ENCODE results near the gene AGMAT.
A peak's percentile ranks its signal among the peaks of the same experiment; 100 is the strongest.

AGMAT gene

DNA sequence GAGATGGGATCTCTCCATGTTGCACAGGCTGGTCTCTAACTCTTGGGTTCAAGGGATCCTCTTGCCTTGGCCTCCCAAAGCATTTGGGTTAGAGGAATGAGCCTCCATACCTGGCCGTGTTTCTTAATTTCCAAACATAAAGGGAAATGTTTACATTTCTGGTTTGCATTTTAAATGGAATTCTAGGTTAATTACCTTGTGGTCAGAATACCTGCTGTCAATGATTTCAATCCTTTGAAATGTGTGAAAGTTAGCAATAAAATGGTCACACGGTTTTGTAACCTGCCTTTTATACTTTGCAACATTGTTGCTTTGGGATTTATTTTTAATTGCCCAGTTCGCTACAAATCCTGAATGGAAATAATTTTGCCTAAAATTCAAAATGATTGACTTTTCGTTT lies 26.3 kb downstream of the AGMAT start:
- no peak for DNase-seq

DNA sequence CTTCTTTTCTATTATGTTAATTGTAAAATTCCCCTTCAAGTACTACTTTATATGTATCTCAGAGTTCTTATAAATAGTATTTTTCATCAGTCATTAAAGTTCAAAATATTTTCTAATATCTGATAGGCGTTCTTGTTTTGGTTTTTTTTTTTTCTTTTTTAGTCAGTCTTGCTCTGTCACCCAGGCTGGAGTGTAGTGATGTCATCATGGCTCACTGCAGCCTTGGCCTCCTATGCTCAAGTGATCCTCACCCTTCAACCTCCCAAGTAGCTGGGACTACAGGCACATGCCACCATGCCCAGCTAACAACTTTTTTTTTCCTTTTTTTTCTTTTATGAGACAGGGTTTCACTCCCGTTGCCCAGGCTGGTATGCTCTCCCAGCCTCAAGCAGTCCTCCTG lies 27.3 kb downstream of the AGMAT start:
- no peak for DNase-seq

DNA sequence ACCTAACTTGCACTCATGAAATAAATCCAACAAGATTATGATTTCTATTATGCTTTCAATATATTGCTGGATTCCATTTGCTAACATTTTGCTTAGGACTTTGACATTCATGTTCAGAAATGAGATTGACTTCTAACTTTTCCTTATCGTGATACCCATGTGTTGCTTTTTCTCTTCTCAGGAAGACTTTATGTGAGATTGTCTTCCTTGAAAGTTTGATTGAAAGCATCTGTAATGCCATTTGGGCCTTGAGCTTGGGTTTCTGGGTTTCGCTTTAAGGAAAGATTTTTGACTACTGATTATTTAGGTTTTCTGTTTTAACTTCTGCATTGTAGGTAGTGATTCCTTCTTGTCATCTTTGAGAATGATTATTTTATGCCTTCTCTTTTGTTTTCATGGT lies 27.8 kb downstream of the AGMAT start:
- no peak for DNase-seq

DNA sequence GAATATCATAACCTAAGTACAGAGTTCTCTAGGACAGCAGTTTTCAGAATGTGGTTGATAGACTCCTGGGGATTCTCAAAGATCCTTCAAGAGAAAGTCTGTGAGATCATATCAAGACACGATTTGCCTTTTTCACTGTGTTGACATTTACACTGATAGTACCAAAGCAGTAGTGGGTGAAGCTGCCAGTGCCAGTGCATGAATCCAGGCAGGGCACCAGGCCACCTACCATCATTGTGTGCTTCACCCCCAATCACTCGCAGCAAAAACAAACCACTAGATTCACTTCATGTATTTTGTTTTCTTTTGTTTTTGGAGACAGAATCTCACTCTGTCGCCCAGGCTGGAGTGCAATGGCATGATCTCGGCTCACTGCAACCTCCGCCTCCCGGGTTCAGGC lies 34.3 kb downstream of the AGMAT start:
- DNase-seq, result no peak

- no peak for DNase-seq
These were observed 38.2 kb downstream of the AGMAT start for GRCh38 chr1:15546641-15547040.

GRCh38 chr1:15543589-15544568 lies 41.0 kb downstream of the AGMAT start:
- DNase-seq, result no peak

DNA sequence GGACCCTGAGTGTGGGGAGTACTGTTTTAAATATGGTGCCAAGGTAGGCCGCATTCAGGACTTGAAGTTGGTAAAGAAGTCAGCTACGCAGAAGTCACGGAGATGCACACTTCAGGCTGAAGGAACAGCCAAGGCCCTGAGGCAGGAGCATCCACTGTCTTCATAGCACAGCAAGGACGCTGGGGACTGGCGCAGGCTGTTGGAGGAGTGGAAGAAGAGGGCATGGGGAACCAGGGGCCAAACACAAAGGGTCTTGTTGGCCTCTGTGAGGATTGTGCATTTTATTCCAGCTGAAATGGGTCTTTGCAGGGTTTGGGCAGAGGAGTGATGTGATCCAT lies 41.6 kb downstream of the AGMAT start:
- DNase-seq, result no peak

- no peak for DNase-seq
These were observed 42.2 kb downstream of the AGMAT start for GRCh38 chr1:15542388-15543250.

DNA sequence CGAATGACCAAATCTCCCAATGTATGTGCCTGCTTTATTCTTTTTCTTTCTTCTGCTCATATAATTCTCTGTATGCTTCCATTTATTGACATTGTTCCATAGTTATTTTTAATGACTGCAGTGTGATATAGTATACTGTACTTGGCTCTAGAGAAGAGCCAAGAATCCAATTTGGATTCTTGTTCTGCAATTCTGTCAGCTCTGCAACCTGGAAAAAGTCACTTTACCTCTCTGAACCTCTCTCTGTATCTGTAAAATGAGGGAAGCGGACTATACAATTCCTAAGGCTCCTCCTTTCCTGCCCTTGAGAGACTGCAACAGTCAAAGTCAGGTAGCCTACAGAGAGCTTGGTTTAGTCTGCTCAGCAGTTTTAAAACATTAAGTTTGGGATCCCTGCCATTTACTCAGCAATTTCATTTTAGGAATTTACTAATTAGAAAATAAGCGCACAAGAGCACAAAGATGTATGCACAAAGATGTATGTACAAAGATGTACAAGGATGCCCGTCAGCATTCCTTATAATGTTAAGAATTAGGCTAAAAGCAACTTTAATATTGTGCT lies 43.5 kb downstream of the AGMAT start:
- DNase-seq, result no peak

DNA sequence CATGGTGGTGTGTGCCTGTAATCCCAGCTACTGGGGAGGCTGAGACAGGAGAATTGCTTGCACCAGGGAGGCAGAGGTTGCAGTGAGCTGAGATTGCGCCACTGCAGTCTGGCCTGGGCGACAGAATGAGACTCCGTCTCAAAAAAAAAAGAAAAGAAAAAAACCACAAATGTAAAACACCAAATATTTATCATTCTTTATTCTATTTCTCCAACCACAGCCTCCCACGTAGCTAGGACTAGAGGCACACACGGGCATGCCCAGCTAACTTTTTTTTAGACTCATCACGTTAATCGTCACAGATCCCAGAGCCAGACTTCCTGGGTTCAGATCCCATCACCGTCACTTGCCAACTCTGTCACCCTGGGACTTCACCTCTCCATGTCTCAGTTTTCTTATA lies 44.7 kb downstream of the AGMAT start:
- DNase-seq, result no peak

DNA sequence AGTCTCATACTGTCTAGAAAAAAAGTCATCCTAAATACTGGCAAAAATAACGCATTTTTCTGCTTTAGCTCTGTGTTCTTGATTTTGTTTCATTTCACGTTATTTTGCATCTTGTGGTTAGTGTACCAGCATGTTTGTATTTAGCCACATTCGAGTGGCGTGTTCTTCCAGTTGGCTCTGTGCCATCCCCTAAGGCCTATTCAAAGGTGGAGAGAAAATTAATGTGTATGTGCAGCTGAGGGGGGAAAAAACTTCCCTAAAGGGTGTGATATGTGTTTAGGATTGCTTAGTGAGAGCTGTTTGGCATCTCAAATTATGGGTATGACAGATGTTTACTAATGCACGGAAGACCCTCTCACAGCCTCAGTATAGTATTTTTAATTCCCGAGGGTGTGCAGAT lies 46.1 kb downstream of the AGMAT start:
- DNase-seq, result no peak

- no peak for DNase-seq
These were observed 53.2 kb downstream of the AGMAT start for GRCh38 chr1:15531682-15532081.

- DNase-seq, result no peak
These were observed 53.8 kb downstream of the AGMAT start for GRCh38 chr1:15531003-15531402.

DNA sequence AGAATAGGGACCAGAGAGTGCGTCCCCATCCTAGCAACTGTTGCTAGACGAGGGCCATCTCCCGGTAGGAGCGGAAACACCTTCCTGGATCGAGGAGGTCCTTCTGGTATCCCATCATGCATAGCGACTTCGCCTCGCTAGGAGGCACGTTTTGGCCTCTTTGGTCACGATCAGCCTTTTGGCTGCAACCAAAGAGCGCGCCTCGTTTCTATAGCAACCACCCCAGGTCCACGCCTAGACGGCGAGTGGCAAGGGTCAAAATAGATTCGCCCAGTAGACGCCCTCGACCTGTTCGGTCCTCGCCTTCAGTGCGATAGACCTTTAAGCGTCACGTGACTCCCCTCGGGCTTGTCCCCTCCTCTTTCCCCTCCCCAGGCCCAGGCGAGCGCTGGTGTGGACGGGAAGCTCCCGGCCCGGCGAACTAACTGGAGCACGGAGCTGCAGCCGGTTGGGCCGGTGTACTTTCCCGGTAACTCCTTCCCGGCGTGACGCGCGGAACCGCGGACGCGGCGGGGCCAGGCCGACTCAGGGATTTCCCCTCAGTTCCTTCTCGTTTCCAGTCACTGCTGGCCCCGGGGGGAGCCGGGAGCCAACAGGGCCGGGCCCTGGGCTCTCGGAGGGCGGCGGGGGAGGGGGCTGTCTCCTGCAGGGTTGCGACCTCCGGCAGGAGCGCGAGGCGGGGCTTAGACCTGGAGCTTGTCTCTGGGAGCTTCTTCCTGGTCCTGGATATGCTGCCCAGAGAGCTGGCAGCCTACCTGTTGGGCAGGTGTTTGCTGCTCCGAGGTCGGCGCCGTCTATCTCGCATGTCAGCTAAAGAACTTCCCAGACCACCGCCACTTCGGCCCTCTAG lies 58.1 kb downstream of the AGMAT start, which contains the start of gene DNAJC16:
TSS of gene DNAJC16 (plus strand) at position 359 of the 850 bp plus-strand sequence. CDS start 2,258 bp downstream, outside the sequence.
- DNase-seq, result peak; percentile 99

GRCh38 chr1:15526021-15526489 lies 58.8 kb downstream of the AGMAT start:
- DNase-seq, result peak; percentile 6

- DNase-seq, result peak; percentile 8
These were observed 59.5 kb downstream of the AGMAT start for GRCh38 chr1:15525050-15526020.

- DNase-seq, result peak; percentile 99
These were observed 60.4 kb downstream of the AGMAT start for GRCh38 chr1:15524283-15525049.

DNA sequence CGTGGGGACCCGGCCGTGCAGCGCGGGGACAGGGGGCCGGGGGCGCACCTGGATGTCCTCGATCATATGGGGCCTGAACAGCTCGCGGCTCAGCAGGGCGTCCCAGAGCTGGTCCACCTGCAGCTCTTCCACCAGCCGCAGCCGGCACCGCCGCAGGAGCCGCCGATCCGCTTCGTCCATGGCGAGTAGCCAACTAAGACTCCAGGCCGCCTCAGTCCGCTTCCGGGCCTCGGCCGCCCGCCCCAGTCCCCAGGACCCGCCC lies 60.9 kb downstream of the AGMAT start, which contains the start of gene CASP9:
TSS of gene CASP9 (minus strand) at position 195 of the 262 bp plus-strand sequence. CDS start at position 180, 15 bp downstream.
- no peak for DNase-seq

DNA sequence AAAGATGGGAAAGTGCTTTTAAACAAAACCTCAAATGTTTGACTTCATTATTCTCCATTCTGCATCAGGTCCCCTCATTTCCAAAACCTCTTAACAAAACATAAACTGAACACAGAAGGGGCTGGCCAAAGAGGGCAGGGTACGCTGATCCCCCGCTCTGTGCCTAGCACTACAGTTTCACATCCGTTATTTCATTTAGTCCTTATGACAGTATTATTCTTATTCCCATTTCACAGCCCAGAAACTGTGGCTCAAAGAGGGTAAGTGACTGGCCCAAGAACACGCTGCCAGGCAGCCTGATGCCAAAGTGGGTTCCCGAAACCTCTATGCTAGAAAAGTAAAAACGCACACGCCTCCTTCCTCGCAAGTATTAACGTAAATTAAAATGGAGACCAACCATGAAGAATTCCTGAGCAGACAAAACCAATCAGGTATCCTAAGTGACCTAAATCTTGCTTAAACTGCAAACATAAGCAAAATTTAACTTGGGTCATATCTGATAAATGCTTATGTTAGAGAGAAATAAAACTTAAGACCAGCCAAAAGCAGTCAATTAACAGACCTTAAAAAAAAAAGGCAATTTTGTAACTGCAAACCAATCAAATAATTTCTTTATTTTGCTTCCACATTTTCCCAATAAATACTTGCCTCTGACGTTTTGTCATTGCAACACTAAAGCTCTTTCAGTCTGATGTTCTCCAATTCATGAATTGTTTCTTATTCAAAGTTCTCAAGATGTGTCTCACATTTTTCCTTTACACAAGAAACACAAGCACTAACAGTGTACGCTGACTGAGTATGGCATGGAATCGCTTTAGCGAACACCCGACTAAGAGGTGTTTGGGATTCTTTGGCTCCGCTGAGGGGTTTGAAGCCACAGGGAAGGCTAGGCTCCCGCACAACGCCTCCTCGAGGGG lies 61.5 kb downstream of the AGMAT start:
- DNase-seq, result no peak

All from CD4-positive, alpha-beta T cell treated with Interleukin-21 for 1 hour (primary cell).